Measurements from ENCODE around the gene TDP1. TPM values are rescaled to one million over a fixed set of nuclear protein-coding genes. Genes with fewer than 3 reads are reported as not detected.

Gene TDP1
- total and polyA plus RNA-seq, 3 donors from 2014 or later, result 37.0 to 55.2 (median 43.1) TPM

DNA sequence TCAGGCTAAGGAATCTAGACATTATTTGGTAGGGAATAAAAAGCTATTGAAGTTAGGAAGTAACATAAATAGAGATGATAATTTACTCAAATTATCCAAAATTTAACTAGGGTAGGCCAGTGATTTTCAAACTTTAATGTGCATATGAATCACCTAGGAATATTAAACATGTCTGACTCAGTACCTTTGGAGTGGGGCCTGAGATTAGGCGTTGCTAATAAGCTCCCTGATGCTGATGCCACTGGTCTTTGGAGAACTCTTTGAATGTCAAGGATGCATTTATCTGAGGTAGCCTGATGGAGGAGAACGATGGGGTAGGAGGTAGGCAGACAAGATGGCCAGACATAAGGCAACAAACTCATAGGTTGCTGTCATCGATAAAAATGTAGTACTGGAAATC, 34.4 kb upstream of the TDP1 start:
- DNase-seq, result no peak
- no peaks in the 10 kb centered on the region for H3K27me3 ChIP-seq
- no peak overlapping the region for H3K27ac ChIP-seq
- intact Hi-C loops (cut with DNase I; ENCODE audit: low total_unique reads), result no loop called here
- WGBS, 2 donors, result 91 to 92% methylated on average over 3 of the region's 3 CpGs
- H3K4me3 ChIP-seq, result no peak overlapping the region
- no peaks in the 10 kb centered on the region for H3K9me3 ChIP-seq
- H3K36me3 ChIP-seq (ENCODE audit: low read depth, missing control alignments), result no peaks in the 10 kb centered on the region
- TF ChIP-seq CTCF (IDR thresholded peaks at IDR 0.05), result no peak
- TF ChIP-seq POLR2A (IDR thresholded peaks at IDR 0.05), result no peak
- H3K4me1 ChIP-seq, result no peaks in the 10 kb centered on the region

DNA sequence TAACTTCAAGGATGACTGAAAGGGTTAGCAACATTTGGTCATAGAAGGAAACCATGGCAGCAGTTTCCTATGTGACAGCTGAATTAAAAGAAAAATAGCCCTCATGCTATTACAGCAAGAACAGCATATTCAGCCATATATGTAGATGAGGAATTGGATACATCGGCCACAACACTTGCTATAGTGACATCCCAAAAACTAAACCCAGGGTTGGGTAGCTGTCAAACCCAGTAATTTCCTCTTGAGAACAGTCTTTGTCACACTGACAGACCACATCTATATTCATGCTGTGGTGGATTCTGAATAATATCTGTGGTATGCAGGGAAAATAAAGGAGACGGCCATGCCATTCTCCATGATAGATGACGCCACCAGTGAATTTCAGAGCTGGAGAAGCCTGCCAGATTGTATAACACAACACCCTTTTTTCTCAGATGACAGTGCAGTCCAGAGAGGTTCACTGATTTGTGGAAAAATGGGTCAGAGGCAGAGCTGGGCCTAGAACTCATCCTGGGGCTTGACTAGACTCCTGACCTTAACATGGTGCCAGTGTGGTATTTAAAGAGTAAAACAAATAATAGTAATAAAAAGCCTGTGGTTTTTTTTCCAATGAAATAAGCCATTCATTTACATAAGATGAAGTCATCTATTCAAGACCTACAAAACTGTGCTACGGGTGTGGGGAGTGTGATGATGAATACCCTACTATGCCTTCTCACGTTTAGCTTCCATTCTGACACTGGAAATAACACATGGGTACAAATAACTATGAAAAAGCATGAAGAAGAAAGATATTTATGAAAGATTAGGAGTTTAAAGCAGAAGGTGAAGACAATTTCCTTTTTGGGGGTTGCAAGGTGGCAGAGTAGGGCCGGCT, 33.5 kb upstream of the TDP1 start:
- 94 to 97% methylated on average over 6 of the region's 6 CpGs for WGBS, 2 donors
- Histone ChIP-seq H3K27ac (no peak overlapping the region), H3K4me3 (no peak overlapping the region), H3K36me3 (ENCODE audit: low read depth, missing control alignments) (no peaks in the 10 kb centered on the region), H3K27me3 (no peaks in the 10 kb centered on the region), H3K4me1 (no peaks in the 10 kb centered on the region), H3K9me3 (no peaks in the 10 kb centered on the region)
- intact Hi-C loops (cut with DNase I; ENCODE audit: low total_unique reads), result no loop called here
- TF ChIP-seq POLR2A (IDR thresholded peaks at IDR 0.05) (no peak), CTCF (IDR thresholded peaks at IDR 0.05) (no peak)
- DNase-seq, result no peak

DNA sequence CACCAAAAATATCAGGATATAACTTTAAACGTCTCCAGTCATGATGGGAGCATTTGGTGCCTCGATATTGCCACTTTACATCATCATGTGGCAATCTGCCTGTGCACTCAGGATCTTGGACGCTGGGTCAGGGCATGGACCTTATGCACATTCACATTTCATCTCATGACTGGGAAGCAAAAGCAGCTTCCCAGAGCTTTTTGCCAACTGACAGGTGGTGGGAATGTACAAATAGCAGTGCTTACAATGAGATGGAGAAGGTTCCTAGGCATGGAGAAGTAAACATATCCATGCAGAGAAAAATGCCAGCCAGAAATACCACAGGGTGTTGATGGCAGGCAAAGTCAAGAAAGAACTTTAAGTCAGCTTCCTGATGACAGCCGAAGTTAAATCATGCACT, 31.5 kb upstream of the TDP1 start:
- no peaks in the 10 kb centered on the region for H3K27me3 ChIP-seq
- TF ChIP-seq POLR2A (IDR thresholded peaks at IDR 0.05) (no peak), CTCF (IDR thresholded peaks at IDR 0.05) (no peak)
- H3K36me3 ChIP-seq (ENCODE audit: low read depth, missing control alignments), result no peaks in the 10 kb centered on the region
- H3K27ac ChIP-seq, result no peak overlapping the region
- no peaks in the 10 kb centered on the region for H3K4me1 ChIP-seq
- no peak overlapping the region for H3K4me3 ChIP-seq
- 77 to 86% methylated on average over 4 of the region's 4 CpGs for WGBS, 2 donors
- H3K9me3 ChIP-seq, result no peaks in the 10 kb centered on the region
- intact Hi-C loops (cut with DNase I; ENCODE audit: low total_unique reads), result no loop called here
- DNase-seq, result no peak

- no peaks in the 10 kb centered on the region for H3K27me3 ChIP-seq
- no peaks in the 10 kb centered on the region for H3K4me1 ChIP-seq
- no peak for DNase-seq
- H3K27ac ChIP-seq, result no peak overlapping the region
- no peaks in the 10 kb centered on the region for H3K9me3 ChIP-seq
- H3K4me3 ChIP-seq, result no peak overlapping the region
- 65 to 71% methylated on average over 1 of the region's 1 CpG for WGBS, 2 donors
- no peaks in the 10 kb centered on the region for H3K36me3 ChIP-seq (ENCODE audit: low read depth, missing control alignments)
- intact Hi-C loops (cut with DNase I; ENCODE audit: low total_unique reads), result no loop called here
- no peak for TF ChIP-seq CTCF (IDR thresholded peaks at IDR 0.05)
- no peak for TF ChIP-seq POLR2A (IDR thresholded peaks at IDR 0.05)
These were observed 29.0 kb upstream of the TDP1 start for GRCh38 chr14:89926694-89927093.
